GM23338 (cell line): ENCODE results near the gene DCUN1D4.

Experiments
- CREB1 ChIP-seq: fragments of 250-450 bp; sonication (Bioruptor Pico); IDR thresholded peaks from 2 replicates; pipeline ENCODE4 v1.5.0; 2020; ENCODE audit warnings: low read depth, mild to moderate bottlenecking, moderate library complexity
- CTCF ChIP-seq, 2 experiments: fragments of 200-600 bp in 1 of 2; sonication (generic) in 1 of 2; conservative IDR thresholded peaks; 2 replicates each; pipeline versions ENCODE4 v1.5.1 to v1.6.1; 2016 to 2017; ENCODE audit warnings: antibody characterized with exemption in 2 of 2, low read depth in 2 of 2, mild to moderate bottlenecking in 2 of 2, moderate library complexity in 1 of 2
- EZH2 ChIP-seq: fragments of 200-600 bp; sonication (generic); IDR thresholded peaks from one replicate; pipeline ENCODE4 v1.8.0; 2017; ENCODE audit warnings: antibody characterized with exemption, mild to moderate bottlenecking, low read depth; ENCODE audit not compliant: unreplicated experiment
- EZH2phosphoT487 ChIP-seq: fragments of 200-600 bp; sonication (generic); IDR thresholded peaks from one replicate; pipeline ENCODE4 v1.8.1; 2018; ENCODE audit warnings: antibody characterized with exemption; ENCODE audit not compliant: unreplicated experiment
- JUNB ChIP-seq: IDR thresholded peaks from one replicate; pipeline ENCODE4 v1.6.1; 2016; ENCODE audit warnings: antibody characterized with exemption; ENCODE audit not compliant: unreplicated experiment
- NANOG ChIP-seq: IDR thresholded peaks from 2 replicates; pipeline ENCODE4 v1.6.1; 2016; ENCODE audit warnings: antibody characterized with exemption, borderline replicate concordance
- POLR2AphosphoS5 ChIP-seq: IDR thresholded peaks from 2 replicates; pipeline ENCODE4 v1.6.1; 2016; ENCODE audit warnings: antibody characterized with exemption, low read depth
- STAT1 ChIP-seq: IDR thresholded peaks from one replicate; pipeline ENCODE4 v1.6.1; 2016; ENCODE audit warnings: antibody characterized with exemption; ENCODE audit not compliant: unreplicated experiment
- ZNF331 ChIP-seq: fragments of 250-450 bp; sonication (Bioruptor Pico); IDR thresholded peaks from 2 replicates; pipeline ENCODE4 v1.5.0; 2020; ENCODE audit warnings: low read depth, mild to moderate bottlenecking, moderate library complexity
- TF ChIP-seq, protein P1 (sequence below): IDR thresholded peaks from 2 replicates; pipeline ENCODE4 v1.6.1; 2016; ENCODE audit warnings: antibody characterized with exemption
- TF ChIP-seq, protein P2 (sequence below): IDR thresholded peaks from one replicate; pipeline ENCODE4 v1.6.1; 2018; ENCODE audit warnings: antibody characterized with exemption; ENCODE audit not compliant: unreplicated experiment

- TF ChIP-seq CTCF (conservative IDR thresholded peaks at IDR 0.05; ENCODE audit: low read depth in 2 of 2) (no peak), EZH2 (no peak), POLR2AphosphoS5 (no peak), CREB1 (CRISPR knock-in tag) (no peak), STAT1 (no peak), EZH2phosphoT487 (no peak), JUNB (no peak), ZNF331 (CRISPR knock-in tag) (no peak), NANOG (no peak)
- TF ChIP-seq, protein P1, sequence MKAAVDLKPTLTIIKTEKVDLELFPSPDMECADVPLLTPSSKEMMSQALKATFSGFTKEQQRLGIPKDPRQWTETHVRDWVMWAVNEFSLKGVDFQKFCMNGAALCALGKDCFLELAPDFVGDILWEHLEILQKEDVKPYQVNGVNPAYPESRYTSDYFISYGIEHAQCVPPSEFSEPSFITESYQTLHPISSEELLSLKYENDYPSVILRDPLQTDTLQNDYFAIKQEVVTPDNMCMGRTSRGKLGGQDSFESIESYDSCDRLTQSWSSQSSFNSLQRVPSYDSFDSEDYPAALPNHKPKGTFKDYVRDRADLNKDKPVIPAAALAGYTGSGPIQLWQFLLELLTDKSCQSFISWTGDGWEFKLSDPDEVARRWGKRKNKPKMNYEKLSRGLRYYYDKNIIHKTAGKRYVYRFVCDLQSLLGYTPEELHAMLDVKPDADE, result no peak
- TF ChIP-seq, protein P2, sequence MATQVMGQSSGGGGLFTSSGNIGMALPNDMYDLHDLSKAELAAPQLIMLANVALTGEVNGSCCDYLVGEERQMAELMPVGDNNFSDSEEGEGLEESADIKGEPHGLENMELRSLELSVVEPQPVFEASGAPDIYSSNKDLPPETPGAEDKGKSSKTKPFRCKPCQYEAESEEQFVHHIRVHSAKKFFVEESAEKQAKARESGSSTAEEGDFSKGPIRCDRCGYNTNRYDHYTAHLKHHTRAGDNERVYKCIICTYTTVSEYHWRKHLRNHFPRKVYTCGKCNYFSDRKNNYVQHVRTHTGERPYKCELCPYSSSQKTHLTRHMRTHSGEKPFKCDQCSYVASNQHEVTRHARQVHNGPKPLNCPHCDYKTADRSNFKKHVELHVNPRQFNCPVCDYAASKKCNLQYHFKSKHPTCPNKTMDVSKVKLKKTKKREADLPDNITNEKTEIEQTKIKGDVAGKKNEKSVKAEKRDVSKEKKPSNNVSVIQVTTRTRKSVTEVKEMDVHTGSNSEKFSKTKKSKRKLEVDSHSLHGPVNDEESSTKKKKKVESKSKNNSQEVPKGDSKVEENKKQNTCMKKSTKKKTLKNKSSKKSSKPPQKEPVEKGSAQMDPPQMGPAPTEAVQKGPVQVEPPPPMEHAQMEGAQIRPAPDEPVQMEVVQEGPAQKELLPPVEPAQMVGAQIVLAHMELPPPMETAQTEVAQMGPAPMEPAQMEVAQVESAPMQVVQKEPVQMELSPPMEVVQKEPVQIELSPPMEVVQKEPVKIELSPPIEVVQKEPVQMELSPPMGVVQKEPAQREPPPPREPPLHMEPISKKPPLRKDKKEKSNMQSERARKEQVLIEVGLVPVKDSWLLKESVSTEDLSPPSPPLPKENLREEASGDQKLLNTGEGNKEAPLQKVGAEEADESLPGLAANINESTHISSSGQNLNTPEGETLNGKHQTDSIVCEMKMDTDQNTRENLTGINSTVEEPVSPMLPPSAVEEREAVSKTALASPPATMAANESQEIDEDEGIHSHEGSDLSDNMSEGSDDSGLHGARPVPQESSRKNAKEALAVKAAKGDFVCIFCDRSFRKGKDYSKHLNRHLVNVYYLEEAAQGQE, result no peak
These were observed 12.3 kb downstream of the DCUN1D4 start for GRCh38 chr4:51855270-51855669.
